A549 (cell line): ENCODE results near the gene RGS19. TPM values are rescaled to one million over a fixed set of nuclear protein-coding genes. Genes with fewer than 3 reads are reported as not detected.

Experiments
- ATAC-seq, 2 experiments: fragments of 200-7000 bp in 1 of 2; fragments of >200 bp in 1 of 2; cut with Nextera tagmentation in 1 of 2; cut with Tn5 transposase in 1 of 2; 3 replicates each; pipeline versions ENCODE4 v1.8.0 to v1.9.1; 2018 to 2020; ENCODE audit warnings: mild to moderate bottlenecking in 1 of 2, moderate library complexity in 1 of 2
- CTCF ChIA-PET: fragments of 300-600 bp; sonication (Branson Sonifier 250); formaldehyde crosslinking; extraction: SDS; loops from one replicate; lab custom pipeline; 2021; ENCODE audit warnings: antibody characterized with exemption, inconsistent platforms; lab: Yijun Ruan, JAX
- POLR2A ChIA-PET: fragments of 350-600 bp; formaldehyde crosslinking; extraction: SDS; loops from one replicate; lab custom pipeline; 2021; ENCODE audit warnings: antibody characterized with exemption, inconsistent platforms; lab: Yijun Ruan, JAX
- DNase-seq, 2 experiments: peaks; one replicate each; pipeline versions ENCODE4 v3.0.0 to v3.0.0-alpha.2; 2011 to 2016; ENCODE audit warnings: low read depth in 1 of 2, low spot score in 1 of 2
- FAIRE-seq: peaks from 2 replicates; lab custom pipeline; 2011; peaks lifted over from hg19 to GRCh38; lab: Jason Lieb, UNC
- H3K27ac ChIP-seq, 2 experiments: fragments of >200 bp; sonication (Bioruptor Twin); formaldehyde crosslinking; 3 replicates each; pipeline ENCODE4 v1.5.1; 2016 to 2017
- H3K4me1 ChIP-seq: fragments of >200 bp; sonication (Bioruptor Twin); formaldehyde crosslinking; 3 replicates; pipeline ENCODE4 v1.6.1; 2016
- H3K4me2 ChIP-seq: fragments of >200 bp; sonication (Bioruptor Twin); formaldehyde crosslinking; 3 replicates; pipeline ENCODE4 v1.6.1; 2016
- H3K4me3 ChIP-seq: fragments of >200 bp; sonication (Bioruptor Twin); formaldehyde crosslinking; 3 replicates; pipeline ENCODE4 v1.5.1; 2016
- H3K9me3 ChIP-seq: fragments of >200 bp; sonication (Bioruptor Twin); formaldehyde crosslinking; 3 replicates; pipeline ENCODE4 v1.6.1; 2016
- CBX2 ChIP-seq: fragments of 200-600 bp; sonication (generic); IDR thresholded peaks from 2 replicates; pipeline ENCODE4 v1.6.1; 2016; ENCODE audit warnings: low read depth, mild to moderate bottlenecking, borderline replicate concordance
- CBX8 ChIP-seq: fragments of 200-600 bp; sonication (generic); IDR thresholded peaks from 2 replicates; pipeline ENCODE4 v1.6.1; 2016
- CHD4 ChIP-seq: fragments of 200-600 bp; sonication (generic); IDR thresholded peaks from 2 replicates; pipeline ENCODE4 v1.6.1; 2016; ENCODE audit warnings: antibody characterized with exemption, mild to moderate bottlenecking, borderline replicate concordance
- EHMT2 ChIP-seq: fragments of 200-600 bp; sonication (generic); IDR thresholded peaks from 2 replicates; pipeline ENCODE4 v1.6.1; 2016; ENCODE audit warnings: antibody characterized with exemption, low read depth, mild to moderate bottlenecking, moderate library complexity
- EP300 ChIP-seq, 2 experiments: fragments of >200 bp; sonication (Bioruptor Twin); formaldehyde crosslinking; IDR thresholded peaks; 2 replicates in 1 of 2; 3 replicates in 1 of 2; pipeline ENCODE4 v1.6.1; 2016 to 2017
- ESRRA ChIP-seq: fragments of 150-350 bp; IDR thresholded peaks from 2 replicates; pipeline ENCODE4 v1.6.1; 2014; ENCODE audit warnings: mild to moderate bottlenecking, low read length, borderline replicate concordance
- FOSB ChIP-seq: fragments of 250-450 bp; sonication (Bioruptor Pico); IDR thresholded peaks from 2 replicates; pipeline ENCODE4 v1.5.0; 2020; ENCODE audit warnings: mild to moderate bottlenecking, moderate library complexity
- FOXS1 ChIP-seq: fragments of 250-450 bp; sonication (Bioruptor Pico); IDR thresholded peaks from 2 replicates; pipeline ENCODE4 v1.5.0; 2020; ENCODE audit warnings: mild to moderate bottlenecking, moderate library complexity
- GATA3 ChIP-seq: IDR thresholded peaks from 2 replicates; pipeline ENCODE4 v1.6.1; 2012; ENCODE audit warnings: borderline replicate concordance
- HEYL ChIP-seq: fragments of 250-450 bp; sonication (Bioruptor Pico); IDR thresholded peaks from 2 replicates; pipeline ENCODE4 v1.8.0; 2021; ENCODE audit warnings: mild to moderate bottlenecking, moderate library complexity
- MAFK ChIP-seq: fragments of 450-650 bp; IDR thresholded peaks from 2 replicates; pipeline ENCODE4 v1.6.1; 2014; ENCODE audit not compliant: partially characterized antibody
- MAZ ChIP-seq: fragments of 150-350 bp; IDR thresholded peaks from 2 replicates; pipeline ENCODE4 v1.6.1; 2014; ENCODE audit warnings: antibody characterized with exemption, low read depth, low read length, borderline replicate concordance
- NR3C1 ChIP-seq: fragments of >200 bp; sonication (Bioruptor Twin); formaldehyde crosslinking; IDR thresholded peaks from 3 replicates; pipeline ENCODE4 v1.6.1; 2017
- PHF8 ChIP-seq: fragments of 200-600 bp; sonication (generic); IDR thresholded peaks from 2 replicates; pipeline ENCODE4 v1.6.1; 2016; ENCODE audit warnings: low read depth, mild to moderate bottlenecking, antibody characterized with exemption, moderate library complexity, borderline replicate concordance
- POLR2AphosphoS2 ChIP-seq: conservative IDR thresholded peaks from 2 replicates; pipeline ENCODE4 v1.6.1; 2012; ENCODE audit warnings: low read length, improper control_type of control experiment, inconsistent platforms
- RARB ChIP-seq: fragments of 250-450 bp; sonication (Bioruptor Pico); IDR thresholded peaks from 2 replicates; pipeline ENCODE4 v1.8.0; 2021; ENCODE audit warnings: mild to moderate bottlenecking, moderate library complexity
- SMC3 ChIP-seq: fragments of >200 bp; sonication (Bioruptor Twin); formaldehyde crosslinking; IDR thresholded peaks from 3 replicates; pipeline ENCODE4 v1.6.1; 2018; ENCODE audit warnings: inconsistent platforms
- SREBF2 ChIP-seq: fragments of 450-650 bp; IDR thresholded peaks from 2 replicates; pipeline ENCODE4 v1.6.1; 2014; ENCODE audit warnings: mild to moderate bottlenecking, moderate library complexity
- TP53 ChIP-seq: fragments of 250-450 bp; sonication (Bioruptor Pico); IDR thresholded peaks from 2 replicates; pipeline ENCODE4 v1.5.0; 2021; ENCODE audit warnings: mild to moderate bottlenecking, moderate library complexity
- WGBS: methylation state at CpG from one replicate; pipeline ENCODE4 v1.1.6; 2017; ENCODE audit errors: missing lambda C conversion rate; 5-methylcytosine and 5-hydroxymethylcytosine counted together
- polyA plus RNA-seq, 4 experiments: library from polyadenylated mRNA; depleted of rRNA in 3 of 4; stranded (reverse); fragments of >200 nt; fragmentation: RNase III in 1 of 4; extraction: RNeasy Plus Mini Kit Qiagen cat#74134 plus additional on column Dnase treatment in 1 of 4; gene quantifications; 2 replicates in 3 of 4; 3 replicates in 1 of 4; pipeline ENCODE4 v1.2.3, GENCODE V29; 2011 to 2017
- TF ChIP-seq, protein P1 (sequence below): fragments of 250-450 bp; sonication (Bioruptor Pico); IDR thresholded peaks from 2 replicates; pipeline ENCODE4 v1.5.0; 2021; ENCODE audit warnings: mild to moderate bottlenecking, moderate library complexity, borderline replicate concordance
- TF ChIP-seq, protein P2 (sequence below): IDR thresholded peaks from 2 replicates; pipeline ENCODE4 v1.6.1; 2012
- TF ChIP-seq, protein P3 (sequence below): fragments of 150-350 bp; IDR thresholded peaks from 2 replicates; pipeline ENCODE4 v1.6.1; 2014; ENCODE audit warnings: low read depth, mild to moderate bottlenecking, low read length
- TF ChIP-seq, protein P4 (sequence below): fragments of >200 bp; sonication (Bioruptor Twin); formaldehyde crosslinking; IDR thresholded peaks from 3 replicates; pipeline ENCODE4 v1.6.1; 2016
- TF ChIP-seq, protein P5 (sequence below): fragments of >200 bp; sonication (Bioruptor Twin); formaldehyde crosslinking; IDR thresholded peaks from 3 replicates; pipeline ENCODE4 v1.5.1; 2016

The RGS19 gene
- polyA plus RNA-seq, 2 of the 4 experiments (the other 2 are of a cell fraction), result 13.8 to 18.8 TPM

DNA sequence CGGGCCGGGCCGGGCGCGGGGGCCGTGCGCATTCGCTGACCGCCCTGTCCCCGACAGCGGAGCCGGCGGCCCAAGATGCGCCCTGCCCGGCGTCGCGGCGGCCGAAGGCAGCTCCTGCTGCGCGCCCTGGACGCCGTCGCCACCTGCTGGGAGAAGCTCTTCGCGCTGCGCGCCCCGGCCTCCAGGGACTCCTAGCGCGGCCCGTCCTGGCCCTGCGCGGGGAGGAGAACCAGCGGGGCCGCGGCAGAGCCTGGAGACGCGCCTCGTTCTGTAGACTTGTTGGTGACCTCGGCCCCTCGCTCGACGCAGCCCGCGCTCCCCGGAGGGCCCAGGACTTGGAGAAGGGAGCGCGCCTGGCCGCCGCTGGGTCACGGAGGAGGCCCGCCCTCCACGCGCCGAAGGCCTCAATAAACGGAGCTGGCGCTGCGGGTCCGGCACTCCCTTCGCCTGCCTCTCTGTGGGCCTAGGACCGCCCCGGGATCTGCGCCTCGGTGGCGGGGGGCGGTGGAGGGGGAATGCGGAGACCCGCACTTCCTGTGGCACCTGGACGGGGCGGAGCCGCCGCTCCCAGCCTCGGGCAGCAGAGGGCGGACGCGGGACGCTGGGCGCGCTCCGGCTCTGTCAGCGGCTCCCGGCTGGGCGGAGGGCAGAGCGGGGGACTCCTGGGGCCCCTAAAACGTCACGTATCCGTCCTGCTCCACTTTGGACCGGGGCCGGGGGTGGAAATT, 40.6 kb downstream of the RGS19 start (continued):
- TF ChIP-seq TP53 (CRISPR knock-in tag) (0 out of 2 replicates have a peak, but pooled peaks have one; percentile 10), FOXS1 (CRISPR knock-in tag) (no peak), HEYL (CRISPR knock-in tag) (no peak)
- TF ChIP-seq, all 56 proteins: peak for 12

DNA sequence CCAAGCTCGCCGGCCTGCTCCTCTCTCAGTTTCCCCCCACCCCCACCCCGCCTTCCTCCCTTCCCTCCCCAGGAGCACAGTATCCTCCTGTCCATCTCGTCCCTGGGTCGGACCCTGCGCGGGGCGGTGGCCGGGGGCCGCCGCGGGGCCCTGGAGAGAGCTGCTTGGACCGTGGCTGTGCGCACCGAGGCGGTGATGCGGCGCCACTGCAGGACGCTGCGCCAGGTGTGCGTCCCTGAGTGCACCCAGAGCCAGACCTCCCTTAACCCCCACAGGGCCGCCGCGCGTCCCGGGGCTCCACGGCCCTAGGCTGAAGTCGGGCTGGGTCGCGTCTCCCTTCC, 41.1 kb downstream of the RGS19 start:
- FAIRE-seq, result no peak
- H3K27ac ChIP-seq, result peak overlapping the region; percentile 75 to 92
- ATAC-seq, result peak; percentile 47 to 64
- H3K4me1 ChIP-seq, result peaks cover 13% of the 10 kb centered on the region; the same call in 2 of the 3 replicates
- no CpG with 5 or more reads among the region's 30 CpGs for WGBS
- CTCF ChIA-PET, result interaction anchor here (0.6 to 7.1 kb wide), 38 partner anchors 8 to 500 kb away, joined by 3 to 143 read pairs (median 10); partner anchors contain the start of genes LKAAEAR1, OPRL1, PRPF6 and PTK6
- DNase-seq, result no peak
- peak overlapping the region; percentile 48 for H3K4me3 ChIP-seq
- POLR2A ChIA-PET, result interaction anchor here (0.7 to 1.8 kb wide), 8 partner anchors 8 to 500 kb away, joined by 3 to 17 read pairs (median 4); partner anchors contain the start of genes ARFRP1, PRPF6, PTK6 and TCEA2
- H3K4me2 ChIP-seq, result peak overlapping the region; percentile 80
- TF ChIP-seq, protein P1, sequence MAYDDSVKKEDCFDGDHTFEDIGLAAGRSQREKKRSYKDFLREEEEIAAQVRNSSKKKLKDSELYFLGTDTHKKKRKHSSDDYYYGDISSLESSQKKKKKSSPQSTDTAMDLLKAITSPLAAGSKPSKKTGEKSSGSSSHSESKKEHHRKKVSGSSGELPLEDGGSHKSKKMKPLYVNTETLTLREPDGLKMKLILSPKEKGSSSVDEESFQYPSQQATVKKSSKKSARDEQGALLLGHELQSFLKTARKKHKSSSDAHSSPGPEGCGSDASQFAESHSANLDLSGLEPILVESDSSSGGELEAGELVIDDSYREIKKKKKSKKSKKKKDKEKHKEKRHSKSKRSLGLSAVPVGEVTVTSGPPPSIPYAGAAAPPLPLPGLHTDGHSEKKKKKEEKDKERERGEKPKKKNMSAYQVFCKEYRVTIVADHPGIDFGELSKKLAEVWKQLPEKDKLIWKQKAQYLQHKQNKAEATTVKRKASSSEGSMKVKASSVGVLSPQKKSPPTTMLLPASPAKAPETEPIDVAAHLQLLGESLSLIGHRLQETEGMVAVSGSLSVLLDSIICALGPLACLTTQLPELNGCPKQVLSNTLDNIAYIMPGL (CRISPR knock-in tag), result no peak
- TF ChIP-seq, protein P2, sequence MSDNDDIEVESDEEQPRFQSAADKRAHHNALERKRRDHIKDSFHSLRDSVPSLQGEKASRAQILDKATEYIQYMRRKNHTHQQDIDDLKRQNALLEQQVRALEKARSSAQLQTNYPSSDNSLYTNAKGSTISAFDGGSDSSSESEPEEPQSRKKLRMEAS, result no peak
- TF ChIP-seq RARB (CRISPR knock-in tag) (no peak), NR3C1 (no peak), ESRRA (no peak), POLR2AphosphoS2 (no peak)
- TF ChIP-seq, protein P3, sequence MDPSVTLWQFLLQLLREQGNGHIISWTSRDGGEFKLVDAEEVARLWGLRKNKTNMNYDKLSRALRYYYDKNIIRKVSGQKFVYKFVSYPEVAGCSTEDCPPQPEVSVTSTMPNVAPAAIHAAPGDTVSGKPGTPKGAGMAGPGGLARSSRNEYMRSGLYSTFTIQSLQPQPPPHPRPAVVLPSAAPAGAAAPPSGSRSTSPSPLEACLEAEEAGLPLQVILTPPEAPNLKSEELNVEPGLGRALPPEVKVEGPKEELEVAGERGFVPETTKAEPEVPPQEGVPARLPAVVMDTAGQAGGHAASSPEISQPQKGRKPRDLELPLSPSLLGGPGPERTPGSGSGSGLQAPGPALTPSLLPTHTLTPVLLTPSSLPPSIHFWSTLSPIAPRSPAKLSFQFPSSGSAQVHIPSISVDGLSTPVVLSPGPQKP, result no peak
- TF ChIP-seq, all 56 proteins: peak for 0
- no peaks in the 10 kb centered on the region for H3K9me3 ChIP-seq

DNA sequence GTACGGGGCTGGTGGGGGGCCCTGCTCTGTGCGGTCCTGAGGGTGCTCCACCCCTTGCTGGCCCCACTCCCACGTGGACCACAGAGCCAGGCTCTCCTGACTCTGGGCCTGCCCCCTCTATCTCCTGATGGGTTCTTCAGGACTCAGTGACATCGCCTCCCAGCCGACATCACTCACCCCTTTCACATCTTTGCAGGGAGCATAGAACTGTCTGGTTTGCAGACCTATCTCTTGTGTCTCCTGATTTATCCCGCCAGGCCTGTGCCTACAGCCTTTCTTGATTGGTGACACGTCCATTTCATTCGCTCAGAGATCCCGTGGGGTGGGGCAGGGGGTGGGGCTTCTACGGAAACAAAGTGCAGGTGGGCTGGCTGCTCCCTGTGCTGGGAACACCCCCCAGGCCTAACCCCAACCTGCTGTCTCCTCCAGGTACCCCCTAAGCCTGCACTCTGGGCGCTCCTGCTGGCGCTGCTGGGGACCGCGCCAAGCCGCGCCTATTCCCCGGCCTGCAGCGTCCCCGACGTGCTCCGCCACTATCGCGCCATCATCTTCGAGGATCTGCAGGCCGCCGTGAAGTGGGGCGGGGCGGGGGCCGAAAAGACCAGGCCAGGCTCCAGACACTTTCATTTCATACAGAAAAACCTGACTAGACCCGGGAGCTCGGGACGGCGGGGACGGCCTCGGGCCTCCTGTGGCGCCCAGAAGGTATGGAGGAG, 41.7 kb downstream of the RGS19 start:
- 74% methylated on average over 35 of the region's 36 CpGs for WGBS
- CTCF ChIA-PET, result interaction anchor here (0.7 to 7.1 kb wide), 32 partner anchors 8 to 500 kb away, joined by 3 to 143 read pairs (median 12); partner anchors contain the start of genes LKAAEAR1, OPRL1, PRPF6 and PTK6
- FAIRE-seq (no peak), ATAC-seq (no peak), DNase-seq (no peak)
- peak overlapping the region; percentile 80 for H3K4me2 ChIP-seq
- H3K4me3 ChIP-seq, result peak overlapping the region; percentile 48; the same call in 1 of the 3 replicates
- H3K9me3 ChIP-seq, result no peaks in the 10 kb centered on the region
- TF ChIP-seq CHD4, result no peak
- TF ChIP-seq SMC3, result no peak
- TF ChIP-seq, protein P3, result no peak
- TF ChIP-seq, protein P4, sequence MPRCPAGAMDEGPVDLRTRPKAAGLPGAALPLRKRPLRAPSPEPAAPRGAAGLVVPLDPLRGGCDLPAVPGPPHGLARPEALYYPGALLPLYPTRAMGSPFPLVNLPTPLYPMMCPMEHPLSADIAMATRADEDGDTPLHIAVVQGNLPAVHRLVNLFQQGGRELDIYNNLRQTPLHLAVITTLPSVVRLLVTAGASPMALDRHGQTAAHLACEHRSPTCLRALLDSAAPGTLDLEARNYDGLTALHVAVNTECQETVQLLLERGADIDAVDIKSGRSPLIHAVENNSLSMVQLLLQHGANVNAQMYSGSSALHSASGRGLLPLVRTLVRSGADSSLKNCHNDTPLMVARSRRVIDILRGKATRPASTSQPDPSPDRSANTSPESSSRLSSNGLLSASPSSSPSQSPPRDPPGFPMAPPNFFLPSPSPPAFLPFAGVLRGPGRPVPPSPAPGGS, result no peak
- TF ChIP-seq MAFK, result no peak
- no peak for TF ChIP-seq FOXS1 (CRISPR knock-in tag)
- TF ChIP-seq, protein P5, sequence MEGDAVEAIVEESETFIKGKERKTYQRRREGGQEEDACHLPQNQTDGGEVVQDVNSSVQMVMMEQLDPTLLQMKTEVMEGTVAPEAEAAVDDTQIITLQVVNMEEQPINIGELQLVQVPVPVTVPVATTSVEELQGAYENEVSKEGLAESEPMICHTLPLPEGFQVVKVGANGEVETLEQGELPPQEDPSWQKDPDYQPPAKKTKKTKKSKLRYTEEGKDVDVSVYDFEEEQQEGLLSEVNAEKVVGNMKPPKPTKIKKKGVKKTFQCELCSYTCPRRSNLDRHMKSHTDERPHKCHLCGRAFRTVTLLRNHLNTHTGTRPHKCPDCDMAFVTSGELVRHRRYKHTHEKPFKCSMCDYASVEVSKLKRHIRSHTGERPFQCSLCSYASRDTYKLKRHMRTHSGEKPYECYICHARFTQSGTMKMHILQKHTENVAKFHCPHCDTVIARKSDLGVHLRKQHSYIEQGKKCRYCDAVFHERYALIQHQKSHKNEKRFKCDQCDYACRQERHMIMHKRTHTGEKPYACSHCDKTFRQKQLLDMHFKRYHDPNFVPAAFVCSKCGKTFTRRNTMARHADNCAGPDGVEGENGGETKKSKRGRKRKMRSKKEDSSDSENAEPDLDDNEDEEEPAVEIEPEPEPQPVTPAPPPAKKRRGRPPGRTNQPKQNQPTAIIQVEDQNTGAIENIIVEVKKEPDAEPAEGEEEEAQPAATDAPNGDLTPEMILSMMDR, result no peak
- TF ChIP-seq GATA3, result no peak
- no peak for TF ChIP-seq MAZ
- TF ChIP-seq NR3C1, result no peak
- no peak for TF ChIP-seq FOSB (CRISPR knock-in tag)
- TF ChIP-seq PHF8, result no peak
- no peak for TF ChIP-seq EHMT2
- TF ChIP-seq EP300 (IDR thresholded peaks at IDR 0.05), result no peak
- TF ChIP-seq ESRRA, result no peak
- TF ChIP-seq SREBF2, result no peak
- no peak for TF ChIP-seq CBX2
- TF ChIP-seq CBX8, result no peak
- TF ChIP-seq, all 56 proteins: peak for 0
- POLR2A ChIA-PET, result interaction anchor here (0.7 to 1.6 kb wide), 3 partner anchors 54 to 330 kb away, joined by 3 to 17 read pairs (median 4); partner anchors contain the start of genes ARFRP1, PRPF6 and ZGPAT
- peaks cover 13% of the 10 kb centered on the region; the same call in 2 of the 3 replicates for H3K4me1 ChIP-seq
- H3K27ac ChIP-seq, result peak overlapping the region in 1 of 2 experiments; percentile 92; a peak in 2 of 6 replicates
